Measurements from ENCODE around the gene RGL3.

Gene RGL3

GRCh38 chr19:11426656-11427055 lies 7.5 kb upstream of the RGL3 start:
- Histone ChIP-seq H3K27ac (ENCODE audit: insufficient read depth in 1 of 2, low read depth in 1 of 2, low read length in 2 of 2, poor library complexity in 1 of 2, severe bottlenecking in 2 of 2) (no peak overlapping the region), H3K9me3 (ENCODE audit: control extremely low read depth in 1 of 5, control insufficient read depth in 4 of 5, insufficient read depth in 2 of 5, low read depth in 1 of 5, low read length in 4 of 5) (no peaks in the 10 kb centered on the region), H3K4me1 (ENCODE audit: control extremely low read depth in 1 of 4, control insufficient read depth in 4 of 4, insufficient read depth in 4 of 4, low read length in 3 of 4) (peaks cover 0 to 23% (median 14%) of the 10 kb centered on the region in 4 experiments), H3K36me3 (ENCODE audit: control insufficient read depth in 4 of 4, insufficient read depth in 4 of 4, low read length in 3 of 4) (no peaks in the 10 kb centered on the region), H3K4me3 (ENCODE audit: control insufficient read depth in 1 of 7, extremely low read depth in 1 of 7, insufficient read depth in 4 of 7, low read depth in 2 of 7, low read length in 6 of 7) (no peak overlapping the region), H3K27me3 (replicated peaks in 2 of 5; ENCODE audit: control insufficient read depth in 4 of 5, insufficient read depth in 5 of 5, low read length in 4 of 5) (peaks cover 0 to 26% (median 18%) of the 10 kb centered on the region in 5 experiments)
- POLR2A ChIA-PET, result no interaction called here
- no peak for DNase-seq
- WGBS (ENCODE audit: insufficient coverage), result 97% methylated on average over 19 of the region's 19 CpGs
- CTCF ChIA-PET, result no interaction called here

GRCh38 chr19:11425719-11426457 lies 6.8 kb upstream of the RGL3 start:
- POLR2A ChIA-PET, result no interaction called here
- peak in 1 of 3 donors; percentile 26 for DNase-seq
- no peak overlapping the region for H3K27ac ChIP-seq (ENCODE audit: insufficient read depth in 1 of 2, low read depth in 1 of 2, low read length in 2 of 2, poor library complexity in 1 of 2, severe bottlenecking in 2 of 2)
- CTCF ChIA-PET, result no interaction called here
- H3K9me3 ChIP-seq (ENCODE audit: control extremely low read depth in 1 of 5, control insufficient read depth in 4 of 5, insufficient read depth in 2 of 5, low read depth in 1 of 5, low read length in 4 of 5), result no peaks in the 10 kb centered on the region
- H3K27me3 ChIP-seq (replicated peaks in 2 of 5; ENCODE audit: control insufficient read depth in 4 of 5, insufficient read depth in 5 of 5, low read length in 4 of 5), result peaks cover 0 to 34% (median 22%) of the 10 kb centered on the region in 5 experiments
- H3K36me3 ChIP-seq (ENCODE audit: control insufficient read depth in 4 of 4, insufficient read depth in 4 of 4, low read length in 3 of 4), result no peaks in the 10 kb centered on the region
- WGBS (ENCODE audit: insufficient coverage), result 92% methylated on average over 25 of the region's 28 CpGs
- H3K4me1 ChIP-seq (ENCODE audit: control extremely low read depth in 1 of 4, control insufficient read depth in 4 of 4, insufficient read depth in 4 of 4, low read length in 3 of 4), result peaks cover 0 to 31% (median 21%) of the 10 kb centered on the region in 4 experiments
- no peak overlapping the region for H3K4me3 ChIP-seq (ENCODE audit: control insufficient read depth in 1 of 7, extremely low read depth in 1 of 7, insufficient read depth in 4 of 7, low read depth in 2 of 7, low read length in 6 of 7)

DNA sequence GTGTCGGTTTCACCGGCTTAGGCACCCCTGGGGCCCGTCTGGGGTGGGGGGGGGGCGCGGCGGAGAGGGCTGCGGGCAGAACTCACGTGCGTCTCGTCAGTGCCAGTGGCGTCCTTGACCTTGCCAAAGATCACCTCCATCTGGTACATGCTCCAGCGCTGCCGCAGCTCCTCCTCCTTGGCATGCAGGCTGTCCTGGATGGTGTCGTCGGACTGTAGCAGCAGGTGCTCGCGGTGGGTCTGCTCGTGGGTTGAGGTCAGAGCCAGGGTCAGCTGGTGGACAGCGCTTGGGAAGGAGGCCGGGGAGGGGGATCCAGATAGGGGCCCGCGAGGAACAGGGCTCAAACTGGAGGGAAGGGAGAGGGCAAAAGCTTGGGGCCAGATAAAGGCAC lies 4.7 kb upstream of the RGL3 start:
- no peaks in the 10 kb centered on the region for H3K9me3 ChIP-seq (ENCODE audit: control extremely low read depth in 1 of 5, control insufficient read depth in 4 of 5, insufficient read depth in 2 of 5, low read depth in 1 of 5, low read length in 4 of 5)
- H3K27ac ChIP-seq (ENCODE audit: insufficient read depth in 1 of 2, low read depth in 1 of 2, low read length in 2 of 2, poor library complexity in 1 of 2, severe bottlenecking in 2 of 2), result no peak overlapping the region
- 41% methylated on average over 11 of the region's 22 CpGs for WGBS (ENCODE audit: insufficient coverage)
- ChIA-PET POLR2A (no interaction called here), CTCF (interaction anchor here (0.6 to 2.2 kb wide), 5 partner anchors 11 to 157 kb away, joined by 3 to 5 read pairs (median 3); partner anchors contain the start of genes EPOR and ODAD3)
- H3K27me3 ChIP-seq (replicated peaks in 2 of 5; ENCODE audit: control insufficient read depth in 4 of 5, insufficient read depth in 5 of 5, low read length in 4 of 5), result peaks cover 0 to 55% (median 34%) of the 10 kb centered on the region in 5 experiments
- H3K4me1 ChIP-seq (ENCODE audit: control extremely low read depth in 1 of 4, control insufficient read depth in 4 of 4, insufficient read depth in 4 of 4, low read length in 3 of 4), result peaks cover 0 to 42% (median 31%) of the 10 kb centered on the region in 4 experiments
- H3K4me3 ChIP-seq (ENCODE audit: control insufficient read depth in 1 of 7, extremely low read depth in 1 of 7, insufficient read depth in 4 of 7, low read depth in 2 of 7, low read length in 6 of 7), result no peak overlapping the region
- no peak for DNase-seq
- H3K36me3 ChIP-seq (ENCODE audit: control insufficient read depth in 4 of 4, insufficient read depth in 4 of 4, low read length in 3 of 4), result no peaks in the 10 kb centered on the region

- Histone ChIP-seq H3K4me3 (ENCODE audit: control insufficient read depth in 1 of 7, extremely low read depth in 1 of 7, insufficient read depth in 4 of 7, low read depth in 2 of 7, low read length in 6 of 7) (peak overlapping the region in 1 of 7 experiments; percentile 61), H3K4me1 (ENCODE audit: control extremely low read depth in 1 of 4, control insufficient read depth in 4 of 4, insufficient read depth in 4 of 4, low read length in 3 of 4) (peaks cover 0 to 46% (median 35%) of the 10 kb centered on the region in 4 experiments), H3K27me3 (replicated peaks in 2 of 5; ENCODE audit: control insufficient read depth in 4 of 5, insufficient read depth in 5 of 5, low read length in 4 of 5) (peaks cover 0 to 60% (median 37%) of the 10 kb centered on the region in 5 experiments), H3K27ac (ENCODE audit: insufficient read depth in 1 of 2, low read depth in 1 of 2, low read length in 2 of 2, poor library complexity in 1 of 2, severe bottlenecking in 2 of 2) (no peak overlapping the region), H3K36me3 (ENCODE audit: control insufficient read depth in 4 of 4, insufficient read depth in 4 of 4, low read length in 3 of 4) (no peaks in the 10 kb centered on the region), H3K9me3 (ENCODE audit: control extremely low read depth in 1 of 5, control insufficient read depth in 4 of 5, insufficient read depth in 2 of 5, low read depth in 1 of 5, low read length in 4 of 5) (no peaks in the 10 kb centered on the region)
- ChIA-PET POLR2A (no interaction called here), CTCF (interaction anchor here (0.6 to 2.2 kb wide), 7 partner anchors 9 to 157 kb away, joined by 3 to 6 read pairs (median 4); partner anchors contain the start of genes EPOR and ODAD3)
- peak in 2 of 3 donors; percentile 41 to 46 for DNase-seq
- WGBS (ENCODE audit: insufficient coverage), result 35% methylated on average over 25 of the region's 27 CpGs
Measured at GRCh38 chr19:11423164-11423790, 4.2 kb upstream of the RGL3 start.

DNA sequence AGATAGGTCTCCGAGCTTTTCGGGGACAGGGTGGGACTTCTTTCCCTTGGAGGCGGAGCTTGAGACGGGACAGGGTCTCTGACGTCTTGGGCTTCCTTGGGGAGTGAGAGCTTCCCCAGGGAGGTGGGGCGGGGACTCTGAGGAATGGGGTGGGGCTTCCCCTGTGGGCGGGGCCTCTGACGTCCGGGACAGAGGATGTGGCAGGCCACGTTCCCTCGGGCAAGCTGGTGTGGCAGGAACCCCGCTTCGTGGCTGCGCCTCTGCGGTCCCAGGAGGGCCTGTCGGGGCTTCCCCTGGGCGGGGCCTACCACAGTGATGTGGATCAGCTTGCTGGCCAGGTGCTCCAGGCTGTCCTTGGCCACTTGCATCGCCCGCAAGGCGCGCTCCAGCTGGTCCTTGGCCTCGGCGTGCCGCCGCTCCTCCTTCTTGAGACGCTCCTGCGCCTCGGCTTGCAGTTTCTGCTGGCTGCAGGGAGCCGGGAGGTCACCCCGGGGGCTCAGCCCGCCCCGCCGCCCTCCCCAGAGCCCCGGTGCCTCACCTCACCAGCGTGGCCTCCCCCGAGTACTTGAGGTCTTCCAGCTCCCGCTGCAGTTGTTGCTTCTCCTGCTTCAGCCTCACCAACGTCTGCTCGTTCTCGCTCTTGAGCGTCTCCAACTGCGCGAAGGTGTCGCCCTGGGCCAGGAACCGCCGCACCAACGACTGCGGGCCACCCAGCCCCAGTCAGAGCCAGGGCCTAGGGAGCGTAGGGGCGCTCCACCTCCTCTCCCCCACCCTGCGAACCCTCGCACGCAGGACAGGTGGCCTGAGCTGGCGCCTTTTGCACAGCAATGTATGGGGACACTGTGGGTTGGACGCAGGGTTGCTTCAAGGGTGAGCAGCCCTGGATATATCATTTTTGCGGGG lies 3.3 kb upstream of the RGL3 start:
- H3K36me3 ChIP-seq (ENCODE audit: control insufficient read depth in 4 of 4, insufficient read depth in 4 of 4, low read length in 3 of 4), result no peaks in the 10 kb centered on the region
- CTCF ChIA-PET, result interaction anchor here (0.7 to 3.9 kb wide), 10 partner anchors 10 to 141 kb away, joined by 3 to 34 read pairs (median 4); partner anchors contain the start of gene EPOR
- no peaks in the 10 kb centered on the region for H3K9me3 ChIP-seq (ENCODE audit: control extremely low read depth in 1 of 5, control insufficient read depth in 4 of 5, insufficient read depth in 2 of 5, low read depth in 1 of 5, low read length in 4 of 5)
- peaks cover 0 to 68% (median 41%) of the 10 kb centered on the region in 5 experiments for H3K27me3 ChIP-seq (replicated peaks in 2 of 5; ENCODE audit: control insufficient read depth in 4 of 5, insufficient read depth in 5 of 5, low read length in 4 of 5)
- H3K4me1 ChIP-seq (ENCODE audit: control extremely low read depth in 1 of 4, control insufficient read depth in 4 of 4, insufficient read depth in 4 of 4, low read length in 3 of 4), result peaks cover 0 to 47% (median 36%) of the 10 kb centered on the region in 4 experiments
- H3K27ac ChIP-seq (ENCODE audit: insufficient read depth in 1 of 2, low read depth in 1 of 2, low read length in 2 of 2, poor library complexity in 1 of 2, severe bottlenecking in 2 of 2), result no peak overlapping the region
- WGBS (ENCODE audit: insufficient coverage), result 4% methylated on average over 52 of the region's 56 CpGs
- DNase-seq, result peak; percentile 70 to 84 (median 81)
- peak overlapping the region in 4 of 7 experiments; percentile 3 to 61 (median 48) for H3K4me3 ChIP-seq (ENCODE audit: control insufficient read depth in 1 of 7, extremely low read depth in 1 of 7, insufficient read depth in 4 of 7, low read depth in 2 of 7, low read length in 6 of 7)
- POLR2A ChIA-PET, result interaction anchor here (0.6 to 2.3 kb wide), 4 partner anchors 9 to 47 kb away, joined by 3 to 5 read pairs (median 5); partner anchors contain the start of gene EPOR

DNA sequence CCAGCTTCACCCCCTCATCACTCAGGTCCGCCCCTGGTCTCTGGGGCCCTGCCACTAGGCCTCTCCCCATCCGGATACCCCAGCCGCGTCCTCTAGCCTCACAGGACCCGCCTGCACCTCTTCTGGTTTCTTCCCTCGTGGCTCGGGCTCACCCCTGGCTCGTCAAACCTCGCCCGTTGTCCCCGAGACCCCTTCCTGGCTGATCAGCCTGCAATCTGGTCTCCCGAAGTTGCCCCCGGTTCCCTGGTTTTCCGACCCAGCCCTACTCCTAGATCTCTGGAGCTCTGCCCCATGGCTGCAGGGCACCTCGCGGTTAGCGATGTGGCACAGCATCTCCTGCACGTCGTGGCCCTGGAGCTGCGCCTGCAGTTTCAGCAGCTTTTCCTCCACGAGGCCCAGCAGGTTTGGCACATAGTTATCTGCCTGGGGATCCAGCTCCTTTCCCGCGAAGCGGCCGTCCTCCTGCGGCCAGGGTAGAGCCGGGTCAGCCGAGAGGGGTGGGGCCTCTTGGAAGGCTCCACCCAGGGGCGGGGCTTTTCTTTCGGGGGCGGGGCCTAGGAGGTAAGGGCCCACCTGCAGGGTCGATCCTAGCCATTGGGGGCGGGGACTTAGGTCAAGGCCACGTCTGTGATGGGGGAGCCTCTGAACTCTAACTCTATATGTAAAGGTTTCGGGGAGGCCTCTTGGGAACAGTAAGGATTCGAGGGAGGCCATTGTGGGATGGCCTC lies 2.4 kb upstream of the RGL3 start:
- no peaks in the 10 kb centered on the region for H3K9me3 ChIP-seq (ENCODE audit: control extremely low read depth in 1 of 5, control insufficient read depth in 4 of 5, insufficient read depth in 2 of 5, low read depth in 1 of 5, low read length in 4 of 5)
- H3K27ac ChIP-seq (ENCODE audit: insufficient read depth in 1 of 2, low read depth in 1 of 2, low read length in 2 of 2, poor library complexity in 1 of 2, severe bottlenecking in 2 of 2), result no peak overlapping the region
- H3K36me3 ChIP-seq (ENCODE audit: control insufficient read depth in 4 of 4, insufficient read depth in 4 of 4, low read length in 3 of 4), result no peaks in the 10 kb centered on the region
- H3K27me3 ChIP-seq (replicated peaks in 2 of 5; ENCODE audit: control insufficient read depth in 4 of 5, insufficient read depth in 5 of 5, low read length in 4 of 5), result peaks cover 0 to 77% (median 41%) of the 10 kb centered on the region in 5 experiments
- ChIA-PET POLR2A (interaction anchor here (0.6 to 2.3 kb wide), 4 partner anchors 10 to 46 kb away, joined by 3 to 5 read pairs (median 4); partner anchors contain the start of gene EPOR), CTCF (interaction anchor here (0.8 to 3.9 kb wide), 9 partner anchors 10 to 142 kb away, joined by 3 to 34 read pairs (median 4); partner anchors contain the start of gene EPOR)
- DNase-seq, result peak in 2 of 3 donors; percentile 42 to 49
- peak overlapping the region in 4 of 7 experiments; percentile 5 to 69 (median 58) for H3K4me3 ChIP-seq (ENCODE audit: control insufficient read depth in 1 of 7, extremely low read depth in 1 of 7, insufficient read depth in 4 of 7, low read depth in 2 of 7, low read length in 6 of 7)
- WGBS (ENCODE audit: insufficient coverage), result 3% methylated on average over 26 of the region's 36 CpGs
- peaks cover 0 to 47% (median 36%) of the 10 kb centered on the region in 4 experiments for H3K4me1 ChIP-seq (ENCODE audit: control extremely low read depth in 1 of 4, control insufficient read depth in 4 of 4, insufficient read depth in 4 of 4, low read length in 3 of 4)

Data from common myeloid progenitor, CD34-positive (primary cell).